Measurements from ENCODE around the gene TRIM74.
"Not testable (repeated sequence)": the region's sequence is repeated elsewhere in the genome, so short reads cannot be mapped to it uniquely, and the experiment has no call there.

DNA sequence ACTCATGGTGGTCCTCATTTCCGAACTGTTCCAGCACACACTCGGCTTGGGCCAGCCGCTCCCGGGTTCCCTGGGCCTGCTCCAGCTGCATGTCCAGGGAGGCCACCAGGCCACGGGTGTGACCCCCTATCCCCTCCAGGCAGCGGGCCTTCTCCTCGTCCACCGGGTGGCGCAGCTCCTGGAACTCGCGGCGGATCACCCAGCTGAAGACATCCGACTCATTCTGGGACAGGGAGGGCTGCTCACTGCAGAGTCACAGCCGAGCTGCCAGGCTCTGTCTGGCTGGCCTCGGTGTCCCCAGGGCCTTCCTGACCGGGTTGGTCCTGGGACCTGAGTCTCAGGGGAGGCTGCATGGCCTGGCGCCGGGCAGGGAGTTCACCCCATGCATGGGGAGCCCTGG, 9.2 kb downstream of the TRIM74 start:
- TF ChIP-seq, protein P1, sequence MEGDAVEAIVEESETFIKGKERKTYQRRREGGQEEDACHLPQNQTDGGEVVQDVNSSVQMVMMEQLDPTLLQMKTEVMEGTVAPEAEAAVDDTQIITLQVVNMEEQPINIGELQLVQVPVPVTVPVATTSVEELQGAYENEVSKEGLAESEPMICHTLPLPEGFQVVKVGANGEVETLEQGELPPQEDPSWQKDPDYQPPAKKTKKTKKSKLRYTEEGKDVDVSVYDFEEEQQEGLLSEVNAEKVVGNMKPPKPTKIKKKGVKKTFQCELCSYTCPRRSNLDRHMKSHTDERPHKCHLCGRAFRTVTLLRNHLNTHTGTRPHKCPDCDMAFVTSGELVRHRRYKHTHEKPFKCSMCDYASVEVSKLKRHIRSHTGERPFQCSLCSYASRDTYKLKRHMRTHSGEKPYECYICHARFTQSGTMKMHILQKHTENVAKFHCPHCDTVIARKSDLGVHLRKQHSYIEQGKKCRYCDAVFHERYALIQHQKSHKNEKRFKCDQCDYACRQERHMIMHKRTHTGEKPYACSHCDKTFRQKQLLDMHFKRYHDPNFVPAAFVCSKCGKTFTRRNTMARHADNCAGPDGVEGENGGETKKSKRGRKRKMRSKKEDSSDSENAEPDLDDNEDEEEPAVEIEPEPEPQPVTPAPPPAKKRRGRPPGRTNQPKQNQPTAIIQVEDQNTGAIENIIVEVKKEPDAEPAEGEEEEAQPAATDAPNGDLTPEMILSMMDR (conservative IDR thresholded peaks at IDR 0.05; ENCODE audit: low read depth, low read length), result not testable (repeated sequence)
- TF ChIP-seq EZH2phosphoT487 (IDR thresholded peaks at IDR 0.05; ENCODE audit: borderline replicate concordance, low read length), result not testable (repeated sequence)
